Measurements from ENCODE around the gene ROR1. TPM values are rescaled to one million over a fixed set of nuclear protein-coding genes. Genes with fewer than 3 reads are reported as not detected.

Gene ROR1
- total RNA-seq, 1 experiment from 2014 or later, result 33.8 TPM

DNA sequence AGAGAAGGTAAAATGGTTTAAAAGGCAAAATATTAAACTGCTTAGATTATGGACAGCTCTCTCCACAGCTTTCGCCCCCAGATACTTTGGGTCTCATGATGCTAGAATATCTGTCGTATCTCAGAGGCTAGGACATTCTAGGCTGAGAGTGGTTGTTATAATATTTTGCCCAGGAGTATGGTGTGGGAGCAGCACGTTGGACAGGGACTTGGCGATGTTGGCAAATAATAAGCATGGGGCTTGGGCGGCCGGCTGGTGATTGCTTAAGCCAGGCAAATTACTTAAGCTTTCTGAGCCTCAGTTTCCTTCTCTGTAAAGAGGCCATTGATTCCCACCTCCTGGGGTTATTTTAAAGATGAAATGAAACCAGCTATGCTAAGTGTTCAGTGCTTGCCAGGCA is 133.2 kb downstream of the ROR1 start:
- intact Hi-C loops (cut with micrococcal nuclease; ENCODE audit: unreplicated experiment), result no loop called here
- Mint-ChIP-seq H3K27ac (ENCODE audit: unreplicated experiment) (no peak overlapping the region), H3K36me3 (ENCODE audit: insufficient read depth, unreplicated experiment) (no peaks in the 10 kb centered on the region), H3K4me1 (ENCODE audit: low read depth, unreplicated experiment) (peaks cover 69% of the 10 kb centered on the region), H3K9me3 (ENCODE audit: low read depth, unreplicated experiment) (no peaks in the 10 kb centered on the region), H3K27me3 (ENCODE audit: unreplicated experiment) (no peaks in the 10 kb centered on the region), H3K4me3 (ENCODE audit: low read depth, unreplicated experiment) (no peak overlapping the region)
- TF ChIP-seq CTCF (IDR thresholded peaks at IDR 0.05; ENCODE audit: unreplicated experiment), result no peak
- BruUV-seq (replicated peaks), result no TSS peak
- no peak for DNase-seq
- CTCF ChIA-PET, result interaction anchor here (1.2 kb wide), 1 partner anchor 10 kb away, joined by 4 read pairs; no protein-coding TSS in a partner anchor

DNA sequence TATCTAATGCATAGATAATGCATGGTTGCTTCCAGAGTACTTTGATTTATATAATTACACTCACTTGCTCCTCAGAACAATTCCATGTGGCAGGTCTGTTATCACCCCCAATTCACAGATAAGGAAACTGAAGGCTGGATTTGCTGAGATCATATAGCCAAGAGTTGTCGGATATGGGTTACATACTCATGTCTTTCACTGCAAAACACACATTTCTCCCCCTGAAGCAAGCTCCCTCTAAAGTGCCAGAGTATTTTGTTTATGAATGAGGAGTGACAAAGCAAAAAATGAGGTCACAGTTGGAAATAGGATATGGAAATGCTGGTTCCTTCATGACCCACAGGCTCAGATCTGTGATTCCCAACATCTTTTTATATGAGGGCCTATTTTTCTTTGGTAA is 134.2 kb downstream of the ROR1 start:
- no peaks in the 10 kb centered on the region for H3K27me3 Mint-ChIP-seq (ENCODE audit: unreplicated experiment)
- H3K36me3 Mint-ChIP-seq (ENCODE audit: insufficient read depth, unreplicated experiment), result no peaks in the 10 kb centered on the region
- no peak for DNase-seq
- CTCF ChIA-PET, result interaction anchor here (0.6 to 1.2 kb wide), 2 partner anchors 11 to 27 kb away, joined by 3 to 4 read pairs; no protein-coding TSS in a partner anchor
- BruUV-seq (replicated peaks), result no TSS peak
- H3K4me3 Mint-ChIP-seq (ENCODE audit: low read depth, unreplicated experiment), result no peak overlapping the region
- H3K9me3 Mint-ChIP-seq (ENCODE audit: low read depth, unreplicated experiment), result no peaks in the 10 kb centered on the region
- H3K4me1 Mint-ChIP-seq (ENCODE audit: low read depth, unreplicated experiment), result peaks cover 72% of the 10 kb centered on the region
- intact Hi-C loops (cut with micrococcal nuclease; ENCODE audit: unreplicated experiment), result no loop called here
- TF ChIP-seq CTCF (IDR thresholded peaks at IDR 0.05; ENCODE audit: unreplicated experiment), result no peak
- no peak overlapping the region for H3K27ac Mint-ChIP-seq (ENCODE audit: unreplicated experiment)

- no peaks in the 10 kb centered on the region for H3K9me3 Mint-ChIP-seq (ENCODE audit: low read depth, unreplicated experiment)
- H3K27ac Mint-ChIP-seq (ENCODE audit: unreplicated experiment), result no peak overlapping the region
- TF ChIP-seq CTCF (IDR thresholded peaks at IDR 0.05; ENCODE audit: unreplicated experiment), result no peak
- CTCF ChIA-PET, result interaction anchor here (0.6 kb wide), 1 partner anchor 217 kb away, joined by 3 read pairs; no protein-coding TSS in a partner anchor
- BruUV-seq (replicated peaks), result no TSS peak
- intact Hi-C loops (cut with micrococcal nuclease; ENCODE audit: unreplicated experiment), result no loop called here
- H3K36me3 Mint-ChIP-seq (ENCODE audit: insufficient read depth, unreplicated experiment), result peaks cover 4% of the 10 kb centered on the region
- peaks cover 71% of the 10 kb centered on the region for H3K4me1 Mint-ChIP-seq (ENCODE audit: low read depth, unreplicated experiment)
- H3K27me3 Mint-ChIP-seq (ENCODE audit: unreplicated experiment), result no peaks in the 10 kb centered on the region
- DNase-seq, result no peak
- no peak overlapping the region for H3K4me3 Mint-ChIP-seq (ENCODE audit: low read depth, unreplicated experiment)
Measured at GRCh38 chr1:63909526-63909925, 135.7 kb downstream of the ROR1 start.

DNA sequence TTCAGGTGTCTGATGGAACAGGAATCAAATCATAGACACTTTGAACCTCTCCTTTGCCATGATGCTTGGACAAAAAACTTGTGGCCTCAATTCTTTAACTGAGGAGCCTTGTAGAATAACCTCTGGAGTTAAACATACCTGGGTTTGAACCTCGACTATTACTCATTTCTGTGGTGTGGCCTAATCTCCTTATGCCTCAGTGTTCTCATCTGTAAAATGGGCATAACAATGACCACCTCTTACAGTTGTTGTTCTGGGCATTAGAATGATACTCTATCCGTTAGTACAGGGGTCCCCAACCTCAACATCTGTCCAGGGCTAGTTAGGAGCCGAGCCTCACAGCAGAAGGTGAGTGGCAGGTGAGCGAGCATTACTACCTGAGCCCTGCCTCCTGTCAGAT is 137.2 kb downstream of the ROR1 start:
- intact Hi-C loops (cut with micrococcal nuclease; ENCODE audit: unreplicated experiment), result no loop called here
- no peak for TF ChIP-seq CTCF (IDR thresholded peaks at IDR 0.05; ENCODE audit: unreplicated experiment)
- Mint-ChIP-seq H3K27me3 (ENCODE audit: unreplicated experiment) (no peaks in the 10 kb centered on the region), H3K27ac (ENCODE audit: unreplicated experiment) (no peak overlapping the region), H3K36me3 (ENCODE audit: insufficient read depth, unreplicated experiment) (peaks cover 4% of the 10 kb centered on the region), H3K9me3 (ENCODE audit: low read depth, unreplicated experiment) (no peaks in the 10 kb centered on the region), H3K4me3 (ENCODE audit: low read depth, unreplicated experiment) (no peak overlapping the region), H3K4me1 (ENCODE audit: low read depth, unreplicated experiment) (peaks cover 78% of the 10 kb centered on the region)
- CTCF ChIA-PET, result no interaction called here
- BruUV-seq (replicated peaks), result no TSS peak
- no peak for DNase-seq

All from Calu3 (cell line).